AG09309 (cell line): ENCODE data around the gene CMIP.
A peak's percentile ranks its signal among the peaks of the same experiment; 100 is the strongest.

Experiments used
- DNase-seq: peaks from one replicate; pipeline ENCODE4 v3.0.0-alpha.2; 2010; ENCODE audit warnings: low read depth
- H3K4me3 ChIP-seq: 2 replicates; pipeline ENCODE4 v1.5.1; 2011; ENCODE audit warnings: mild to moderate bottlenecking, low read depth, low read length, moderate library complexity; ENCODE audit not compliant: control insufficient read depth
- TF ChIP-seq, protein P1 (sequence below): IDR thresholded peaks from 2 replicates; pipeline ENCODE4 v1.5.1; 2011; ENCODE audit warnings: mild to moderate bottlenecking, low read depth, low read length, inconsistent platforms; ENCODE audit not compliant: insufficient read depth, control insufficient read depth; ENCODE audit errors: missing control alignments

CMIP gene

DNA sequence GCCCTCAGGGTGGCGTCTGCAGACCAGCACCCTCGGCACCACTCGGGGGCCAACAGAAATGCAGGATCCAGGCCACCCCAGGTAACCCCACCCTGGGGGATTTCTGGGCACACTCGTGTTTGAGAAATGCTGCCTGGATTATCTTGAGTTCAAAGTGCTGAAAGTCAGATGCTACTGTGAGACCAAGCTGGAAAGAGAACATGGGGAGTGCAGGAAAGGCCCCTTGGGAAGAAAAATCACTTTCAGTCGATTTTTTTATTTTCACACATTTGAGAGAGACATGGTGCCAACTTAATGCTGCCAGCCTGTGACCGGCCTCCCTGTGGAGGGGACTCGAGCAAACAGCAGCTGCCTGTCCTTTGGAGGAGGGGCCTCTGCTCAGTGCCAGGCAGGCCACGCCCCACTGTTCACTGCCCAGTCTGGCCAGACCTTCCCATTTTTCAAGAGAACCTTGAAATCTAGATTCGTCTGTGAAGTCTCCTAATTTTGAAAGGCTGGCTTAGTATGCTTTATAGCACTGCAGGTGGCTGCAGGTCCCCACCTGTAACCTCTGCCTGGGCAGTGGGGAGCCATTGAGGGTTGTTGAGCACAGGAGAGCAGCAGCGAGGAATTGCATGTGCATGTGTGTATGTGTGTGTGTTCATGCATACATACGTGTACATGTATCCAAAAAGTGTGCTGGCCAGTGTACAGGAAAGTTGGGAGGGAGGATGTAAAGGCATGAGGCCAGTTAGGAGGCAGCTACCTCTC, 263.8 kb downstream of the CMIP start:
- TF ChIP-seq, protein P1, sequence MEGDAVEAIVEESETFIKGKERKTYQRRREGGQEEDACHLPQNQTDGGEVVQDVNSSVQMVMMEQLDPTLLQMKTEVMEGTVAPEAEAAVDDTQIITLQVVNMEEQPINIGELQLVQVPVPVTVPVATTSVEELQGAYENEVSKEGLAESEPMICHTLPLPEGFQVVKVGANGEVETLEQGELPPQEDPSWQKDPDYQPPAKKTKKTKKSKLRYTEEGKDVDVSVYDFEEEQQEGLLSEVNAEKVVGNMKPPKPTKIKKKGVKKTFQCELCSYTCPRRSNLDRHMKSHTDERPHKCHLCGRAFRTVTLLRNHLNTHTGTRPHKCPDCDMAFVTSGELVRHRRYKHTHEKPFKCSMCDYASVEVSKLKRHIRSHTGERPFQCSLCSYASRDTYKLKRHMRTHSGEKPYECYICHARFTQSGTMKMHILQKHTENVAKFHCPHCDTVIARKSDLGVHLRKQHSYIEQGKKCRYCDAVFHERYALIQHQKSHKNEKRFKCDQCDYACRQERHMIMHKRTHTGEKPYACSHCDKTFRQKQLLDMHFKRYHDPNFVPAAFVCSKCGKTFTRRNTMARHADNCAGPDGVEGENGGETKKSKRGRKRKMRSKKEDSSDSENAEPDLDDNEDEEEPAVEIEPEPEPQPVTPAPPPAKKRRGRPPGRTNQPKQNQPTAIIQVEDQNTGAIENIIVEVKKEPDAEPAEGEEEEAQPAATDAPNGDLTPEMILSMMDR = no peak
- no peak for DNase-seq
- no peak overlapping the region for H3K4me3 ChIP-seq

DNA sequence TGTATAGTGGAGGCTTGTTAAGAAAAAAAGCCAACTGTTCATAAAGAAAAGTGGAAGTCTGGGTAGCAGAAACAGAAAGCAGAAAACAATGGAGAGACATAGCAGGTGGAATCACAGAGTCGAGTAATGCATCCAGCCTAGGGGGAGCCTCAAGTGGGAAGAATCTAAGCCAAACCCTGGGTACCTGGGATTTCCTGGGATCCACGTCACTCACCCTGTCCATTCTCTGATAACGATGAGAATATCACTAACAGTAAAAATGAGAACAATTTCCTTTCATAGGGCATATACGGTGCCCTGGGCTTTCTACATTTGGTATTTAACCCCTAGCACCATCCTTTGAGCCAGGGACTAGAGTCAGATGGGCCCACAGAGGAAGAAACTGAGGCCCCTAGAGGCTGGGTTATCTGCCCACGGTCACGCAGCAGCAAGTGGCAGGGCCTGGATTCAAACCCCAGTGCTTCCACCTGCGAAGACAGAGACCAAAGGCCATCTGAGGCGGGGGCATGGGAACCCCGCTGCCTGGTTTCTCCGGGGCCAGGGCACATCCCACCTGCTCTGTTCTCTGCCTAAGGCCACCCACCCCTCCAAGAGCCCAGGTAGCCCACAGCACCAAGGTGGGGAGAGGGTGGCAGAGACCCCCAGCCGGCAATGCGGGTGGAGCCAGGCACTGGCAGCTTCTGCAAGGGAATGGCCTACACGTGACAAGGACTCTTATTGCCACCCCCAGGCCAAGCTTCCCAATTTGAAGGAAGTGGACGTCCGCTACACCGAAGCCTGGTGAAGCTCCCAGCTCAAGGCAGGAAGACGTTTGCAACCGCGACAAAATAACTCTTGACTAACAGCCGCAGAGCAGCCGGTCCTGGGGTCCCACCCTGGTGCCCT, 264.6 kb downstream of the CMIP start:
- TF ChIP-seq, protein P1 = no peak

DNA sequence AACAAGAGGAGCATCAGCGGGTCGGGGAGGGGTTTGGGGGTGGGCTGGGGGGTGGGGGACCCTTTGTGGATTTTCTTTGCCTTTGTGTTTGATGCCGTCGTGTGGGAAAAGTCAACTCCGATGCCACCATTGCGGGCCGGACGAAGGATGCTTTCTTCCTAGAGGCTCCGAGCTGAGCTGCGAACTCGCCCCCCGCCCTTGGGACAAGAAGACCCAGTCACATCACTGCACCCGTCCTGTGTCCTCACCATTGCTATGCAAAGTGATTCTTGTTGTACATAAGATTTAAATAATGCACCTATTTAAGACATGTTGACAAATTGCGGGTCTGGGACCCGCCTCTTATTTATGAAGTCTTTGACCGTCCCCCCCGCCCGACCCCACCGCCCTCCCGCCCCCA, 265.4 kb downstream of the CMIP start:
- TF ChIP-seq, protein P1 = no peak
- DNase-seq = no peak

More for the DNA sequence above, 264.6 kb downstream of the CMIP start:
- no peak overlapping the region for H3K4me3 ChIP-seq
- no peak for DNase-seq

DNA sequence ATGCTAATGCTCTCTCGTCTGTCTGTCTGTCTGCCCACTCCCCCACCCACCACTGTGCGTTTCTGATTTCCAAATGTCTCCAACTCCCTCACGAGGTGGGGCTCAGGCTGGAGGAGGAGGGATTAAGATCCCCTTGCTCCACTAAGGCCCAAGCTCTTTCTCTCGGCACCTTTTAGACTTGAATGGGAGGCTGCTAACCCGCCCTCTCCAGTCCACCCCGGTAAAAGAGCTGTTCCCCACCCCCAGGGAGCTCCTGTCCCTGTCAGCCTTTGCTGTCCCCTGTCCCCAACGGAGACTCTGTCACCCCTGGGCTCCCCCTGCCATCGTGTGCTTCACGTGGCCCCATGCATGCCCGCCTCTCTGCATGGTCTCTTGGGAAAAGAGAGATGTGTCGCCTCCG, 266.0 kb downstream of the CMIP start:
- no peak for DNase-seq

More for the DNA sequence above, 265.4 kb downstream of the CMIP start:
- no peak overlapping the region for H3K4me3 ChIP-seq

DNA sequence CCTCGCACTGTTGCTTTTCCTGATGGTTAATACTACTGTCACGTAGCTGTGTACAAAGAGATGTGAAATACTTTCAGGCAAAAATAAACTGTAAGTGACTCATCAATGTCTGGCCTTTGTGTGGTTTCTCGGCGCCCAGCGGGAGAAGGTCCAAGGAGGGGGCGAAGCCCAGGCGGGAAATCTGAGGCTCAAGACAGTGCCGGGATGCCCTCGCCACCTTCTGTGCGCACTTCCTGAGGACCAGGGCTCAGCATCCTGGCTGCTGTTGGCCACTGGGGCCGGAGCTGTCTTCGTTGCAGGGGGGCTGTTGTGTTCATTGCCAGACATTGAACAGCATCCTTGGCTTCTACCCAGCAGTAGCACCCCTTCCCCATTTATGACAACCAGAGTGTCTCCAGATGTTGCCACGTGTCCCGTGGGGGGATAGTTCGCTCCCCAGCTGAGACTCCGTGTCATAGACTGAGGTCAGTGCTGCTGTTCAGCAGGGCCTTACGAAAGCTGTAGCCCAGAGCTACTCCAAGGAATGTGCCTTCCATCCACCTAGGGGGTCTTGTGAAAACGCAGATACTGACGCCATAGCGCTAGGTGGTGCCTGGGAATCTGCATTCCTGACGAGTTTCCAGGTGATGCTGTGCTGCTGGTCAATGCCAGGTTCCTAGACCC, 267.2 kb downstream of the CMIP start:
- TF ChIP-seq, protein P1 = no peak
- peak; percentile 85 for DNase-seq
- no peak overlapping the region for H3K4me3 ChIP-seq

More for the DNA sequence above, 266.0 kb downstream of the CMIP start:
- TF ChIP-seq, protein P1 = no peak
- no peak overlapping the region for H3K4me3 ChIP-seq

DNA sequence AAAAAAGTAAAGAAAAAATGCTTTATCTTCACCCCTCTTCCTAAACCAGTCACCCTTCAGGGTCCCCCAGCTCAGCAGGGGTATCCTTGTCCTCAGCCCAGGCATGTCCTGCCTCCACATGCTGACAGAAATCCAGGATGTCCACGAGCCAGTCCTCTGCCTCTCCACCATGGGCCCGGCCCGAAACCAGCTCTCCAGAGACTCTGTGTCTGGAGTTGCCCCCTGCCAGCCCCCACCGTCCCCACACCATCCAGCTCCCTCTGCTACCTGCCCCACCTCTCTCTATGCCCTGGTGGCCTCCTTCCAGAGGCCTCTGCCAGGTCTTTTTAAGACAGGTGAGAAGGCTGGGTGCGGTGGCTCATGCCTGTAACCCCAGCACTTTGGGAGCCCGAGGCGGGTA, 268.1 kb downstream of the CMIP start:
- TF ChIP-seq, protein P1 = no peak
- DNase-seq = no peak
- H3K4me3 ChIP-seq = no peak overlapping the region
